ENCODE results near the gene PDE6A.

Gene PDE6A

GRCh38 chr5:149810856-149811255, 133.7 kb downstream of the PDE6A start:
- no peak for DNase-seq (ENCODE audit: low read depth)

- no peak for DNase-seq (ENCODE audit: low read depth)
Measured at GRCh38 chr5:149809931-149810691, 134.5 kb downstream of the PDE6A start.

- no peak for DNase-seq (ENCODE audit: low read depth)
Measured at GRCh38 chr5:149808264-149808982, 136.2 kb downstream of the PDE6A start.
